GM23338 (cell line): ENCODE data around the gene CAPN7. TPM values are rescaled to one million over a fixed set of nuclear protein-coding genes. Genes with fewer than 3 reads are reported as not detected.

Source experiments
- ATAC-seq: fragments of 200-7000 bp; cut with Tn5 transposase; 3 replicates; pipeline ENCODE4 v1.9.1; 2020
- DNase-seq: peaks from one replicate; pipeline ENCODE4 v3.0.0-alpha.2; 2015; ENCODE audit warnings: low spot score
- H2AFZ ChIP-seq: fragments of 200-600 bp; sonication (generic); 2 replicates; pipeline ENCODE4 v1.8.0; 2016; ENCODE audit warnings: antibody characterized with exemption, mild to moderate bottlenecking, moderate library complexity
- H3F3A ChIP-seq: fragments of 200-600 bp; sonication (generic); replicated peaks from 2 replicates; pipeline ENCODE4 v1.8.0; 2017; ENCODE audit warnings: antibody characterized with exemption, mixed run types, low read depth
- H3K27ac ChIP-seq: fragments of 200-600 bp; sonication (generic); 2 replicates; pipeline ENCODE4 v1.6.1; 2016; ENCODE audit warnings: low read depth
- H3K27me3 ChIP-seq: fragments of 200-600 bp; sonication (generic); 2 replicates; pipeline ENCODE4 v1.8.0; 2016; ENCODE audit warnings: mild to moderate bottlenecking, mixed run types, moderate library complexity; ENCODE audit not compliant: insufficient read depth
- H3K36me3 ChIP-seq: fragments of 200-600 bp; sonication (generic); 2 replicates; pipeline ENCODE4 v1.8.0; 2016; ENCODE audit warnings: mild to moderate bottlenecking; ENCODE audit not compliant: insufficient read depth
- H3K4me1 ChIP-seq: fragments of 200-600 bp; sonication (generic); 2 replicates; pipeline ENCODE4 v1.8.0; 2016; ENCODE audit warnings: mild to moderate bottlenecking, moderate library complexity; ENCODE audit not compliant: insufficient read depth
- H3K4me2 ChIP-seq: fragments of 200-600 bp; sonication (generic); 2 replicates; pipeline ENCODE4 v1.7.1; 2017; ENCODE audit warnings: mixed run types
- H3K4me3 ChIP-seq: fragments of 200-600 bp; sonication (generic); 2 replicates; pipeline ENCODE4 v1.6.1; 2016; ENCODE audit warnings: mixed run types
- H3K79me2 ChIP-seq: fragments of 200-600 bp; sonication (generic); replicated peaks from 2 replicates; pipeline ENCODE4 v1.8.0; 2017; ENCODE audit warnings: mild to moderate bottlenecking; ENCODE audit not compliant: insufficient read depth
- H3K9me2 ChIP-seq: fragments of 200-600 bp; sonication (generic); 2 replicates; pipeline ENCODE4 v1.8.0; 2017; ENCODE audit not compliant: insufficient read depth
- H4K20me1 ChIP-seq: fragments of 200-600 bp; sonication (generic); replicated peaks from 2 replicates; pipeline ENCODE4 v1.8.0; 2017; ENCODE audit warnings: mild to moderate bottlenecking; ENCODE audit not compliant: insufficient read depth
- H3K27ac Mint-ChIP-seq: 2 replicates; pipeline ENCODE4 v1.8.0; 2020; ENCODE audit warnings: inconsistent platforms, mild to moderate bottlenecking, moderate library complexity, mixed read lengths
- H3K27me3 Mint-ChIP-seq: 3 replicates; pipeline ENCODE4 v1.8.0; 2022; ENCODE audit warnings: low read depth, mild to moderate bottlenecking, moderate library complexity, mixed read lengths, inconsistent platforms; ENCODE audit not compliant: insufficient read depth, poor library complexity
- H3K36me3 Mint-ChIP-seq: 3 replicates; pipeline ENCODE4 v1.8.0; 2021; ENCODE audit warnings: low read depth, mild to moderate bottlenecking, inconsistent platforms, moderate library complexity, mixed read lengths
- H3K4me1 Mint-ChIP-seq: 3 replicates; pipeline ENCODE4 v1.8.0; 2020; ENCODE audit warnings: mild to moderate bottlenecking, inconsistent platforms, mixed read lengths
- H3K4me3 Mint-ChIP-seq: 3 replicates; pipeline ENCODE4 v1.8.0; 2021; ENCODE audit warnings: moderate library complexity, mild to moderate bottlenecking, inconsistent platforms, mixed read lengths
- H3K9me3 Mint-ChIP-seq: 3 replicates; pipeline ENCODE4 v1.8.0; 2020; ENCODE audit warnings: moderate library complexity, mild to moderate bottlenecking, inconsistent platforms, mixed read lengths
- CREB1 ChIP-seq: fragments of 250-450 bp; sonication (Bioruptor Pico); IDR thresholded peaks from 2 replicates; pipeline ENCODE4 v1.5.0; 2020; ENCODE audit warnings: low read depth, mild to moderate bottlenecking, moderate library complexity
- EZH2phosphoT487 ChIP-seq: fragments of 200-600 bp; sonication (generic); IDR thresholded peaks from one replicate; pipeline ENCODE4 v1.8.1; 2018; ENCODE audit warnings: antibody characterized with exemption; ENCODE audit not compliant: unreplicated experiment
- JUNB ChIP-seq: IDR thresholded peaks from one replicate; pipeline ENCODE4 v1.6.1; 2016; ENCODE audit warnings: antibody characterized with exemption; ENCODE audit not compliant: unreplicated experiment
- NANOG ChIP-seq: IDR thresholded peaks from 2 replicates; pipeline ENCODE4 v1.6.1; 2016; ENCODE audit warnings: antibody characterized with exemption, borderline replicate concordance
- POLR2AphosphoS5 ChIP-seq: IDR thresholded peaks from 2 replicates; pipeline ENCODE4 v1.6.1; 2016; ENCODE audit warnings: antibody characterized with exemption, low read depth
- STAT1 ChIP-seq: IDR thresholded peaks from one replicate; pipeline ENCODE4 v1.6.1; 2016; ENCODE audit warnings: antibody characterized with exemption; ENCODE audit not compliant: unreplicated experiment
- ZNF114 ChIP-seq: fragments of 250-450 bp; sonication (Bioruptor Pico); IDR thresholded peaks from 2 replicates; pipeline ENCODE4 v1.5.0; 2020; ENCODE audit warnings: mild to moderate bottlenecking, moderate library complexity
- polyA plus RNA-seq: library from polyadenylated mRNA; unstranded; fragments of >200 nt; fragmentation: Nextera tagmentation; extraction: Ambion mirVana; gene quantifications from 2 replicates; pipeline ENCODE4 v1.2.1, GENCODE V29; 2016
- total RNA-seq: library from RNA; depleted of rRNA; stranded (reverse); fragments of >200 nt; shearing (Covaris generic); gene quantifications from 2 replicates; pipeline ENCODE4 v1.2.3, GENCODE V29; 2014
- TF ChIP-seq, protein P1 (sequence below): IDR thresholded peaks from 2 replicates; pipeline ENCODE4 v1.6.1; 2016; ENCODE audit warnings: antibody characterized with exemption
- TF ChIP-seq, protein P2 (sequence below): IDR thresholded peaks from one replicate; pipeline ENCODE4 v1.6.1; 2018; ENCODE audit warnings: antibody characterized with exemption; ENCODE audit not compliant: unreplicated experiment
- TF ChIP-seq, protein P3 (sequence below): fragments of 250-450 bp; sonication (Bioruptor Pico); IDR thresholded peaks from 2 replicates; pipeline ENCODE4 v1.5.0; 2020; ENCODE audit warnings: mild to moderate bottlenecking, moderate library complexity

The CAPN7 gene
- total and polyA plus RNA-seq, 2 experiments from 2014 or later = 9.9 to 18.1 TPM

DNA sequence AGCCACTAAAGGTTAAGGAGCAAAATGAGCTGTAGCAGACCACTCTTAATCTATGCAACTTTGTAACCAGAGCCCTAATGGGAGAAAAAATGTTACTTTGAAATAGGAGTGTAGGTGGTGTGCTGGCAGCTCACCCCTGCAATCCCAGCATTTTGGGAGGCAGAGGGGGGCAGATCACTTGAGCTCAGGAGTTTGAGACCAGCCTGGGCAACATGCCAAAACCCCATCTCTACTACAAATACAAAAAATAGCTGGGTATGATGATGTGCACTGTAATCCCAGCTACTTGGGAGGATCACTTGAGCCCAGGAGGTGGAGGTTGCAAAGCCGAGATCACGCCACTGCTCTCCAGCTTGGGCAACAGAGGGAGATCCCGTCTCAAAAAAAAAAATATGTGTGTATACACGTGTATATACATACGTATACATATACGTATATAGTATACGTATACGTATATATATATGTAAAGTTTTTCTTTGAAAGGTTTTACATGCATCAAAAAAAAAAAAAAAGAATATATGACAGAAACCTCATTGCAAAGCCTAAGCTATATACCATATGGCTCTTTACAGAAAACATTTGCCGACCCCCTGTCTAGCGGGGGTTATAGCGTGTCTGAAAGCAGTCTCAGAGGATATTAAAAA is 15.7 kb downstream of the CAPN7 start:
- DNase-seq (no peak), ATAC-seq (no peak)
- H3K27ac ChIP-seq = no peak overlapping the region
- peaks cover 29% of the 10 kb centered on the region for H3K36me3 ChIP-seq
- no peaks in the 10 kb centered on the region for H3K79me2 ChIP-seq
- no peaks in the 10 kb centered on the region for H3K27me3 ChIP-seq
- H3K4me3 Mint-ChIP-seq = no peak overlapping the region
- no peaks in the 10 kb centered on the region for H3K9me3 Mint-ChIP-seq
- H3F3A ChIP-seq = no peaks in the 10 kb centered on the region
- no peak overlapping the region for H3K4me2 ChIP-seq
- no peaks in the 10 kb centered on the region for H3K9me2 ChIP-seq
- TF ChIP-seq STAT1 = no peak
- H3K27ac Mint-ChIP-seq = no peak overlapping the region
- H2AFZ ChIP-seq = no peak overlapping the region
- H4K20me1 ChIP-seq = no peaks in the 10 kb centered on the region; the same call in 1 of the 2 replicates
- H3K4me1 ChIP-seq = no peaks in the 10 kb centered on the region
- no peak overlapping the region for H3K4me3 ChIP-seq
- peaks cover 7% of the 10 kb centered on the region; the same call in 2 of the 3 replicates for H3K4me1 Mint-ChIP-seq
- no peaks in the 10 kb centered on the region for H3K27me3 Mint-ChIP-seq
- peaks cover 31% of the 10 kb centered on the region for H3K36me3 Mint-ChIP-seq

DNA sequence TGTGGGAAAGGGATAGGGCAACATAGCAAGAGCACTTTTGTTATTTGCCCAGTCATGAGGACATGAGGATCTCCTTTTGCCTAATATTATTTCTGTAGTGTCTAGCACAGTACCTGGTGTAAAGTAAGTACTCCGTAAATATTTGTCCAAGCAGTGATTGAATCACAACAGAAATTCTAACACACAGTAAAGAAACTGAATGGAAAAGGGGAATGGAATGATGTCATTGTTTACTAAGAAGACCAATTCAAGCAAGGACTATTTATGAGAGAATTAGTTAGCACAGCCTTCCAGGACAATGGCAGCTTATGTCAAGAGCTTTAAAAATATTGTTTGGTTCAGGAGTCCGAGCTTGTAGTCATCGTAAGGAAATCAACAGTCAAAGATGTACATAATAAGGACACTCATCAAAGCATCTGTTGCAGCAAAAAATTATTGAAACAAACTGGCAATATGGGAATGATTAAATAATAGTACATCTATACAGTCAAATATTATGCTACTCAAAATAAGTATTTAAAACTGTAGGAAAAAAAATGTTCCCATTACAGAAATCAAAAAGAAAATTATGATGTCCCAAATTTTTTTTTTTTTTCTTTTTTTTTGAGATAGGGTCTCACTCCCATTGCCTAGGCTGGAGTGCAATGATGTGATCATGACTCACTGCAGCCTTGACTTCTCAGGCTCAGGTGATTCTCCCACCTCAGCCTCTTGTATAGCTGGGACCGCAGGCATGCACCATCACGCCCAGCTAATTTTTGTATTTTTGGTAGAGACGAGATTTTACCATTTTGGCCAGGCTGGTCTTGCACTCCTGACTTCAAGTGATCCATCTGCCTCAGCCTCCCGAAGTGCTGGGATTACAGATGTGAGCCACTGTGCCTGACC is 17.9 kb downstream of the CAPN7 start:
- Mint-ChIP-seq H3K27ac (no peak overlapping the region), H3K27me3 (no peaks in the 10 kb centered on the region), H3K36me3 (peaks cover 22% of the 10 kb centered on the region), H3K4me3 (no peak overlapping the region), H3K9me3 (no peaks in the 10 kb centered on the region), H3K4me1 (no peaks in the 10 kb centered on the region)
- peaks cover 15% of the 10 kb centered on the region; the same call in 1 of the 2 replicates for H3K36me3 ChIP-seq
- no peak for DNase-seq
- H4K20me1 ChIP-seq = no peaks in the 10 kb centered on the region
- no peaks in the 10 kb centered on the region for H3K4me1 ChIP-seq
- no peak overlapping the region for H3K4me2 ChIP-seq
- no peaks in the 10 kb centered on the region for H3K79me2 ChIP-seq
- H3K9me2 ChIP-seq = no peaks in the 10 kb centered on the region
- no peak overlapping the region for H3K27ac ChIP-seq
- no peaks in the 10 kb centered on the region for H3K27me3 ChIP-seq
- ATAC-seq = no peak
- H3K4me3 ChIP-seq = no peak overlapping the region
- no peak overlapping the region for H2AFZ ChIP-seq
- no peaks in the 10 kb centered on the region for H3F3A ChIP-seq
- no peak for TF ChIP-seq JUNB
- no peak for TF ChIP-seq NANOG
- TF ChIP-seq EZH2phosphoT487 = no peak
- TF ChIP-seq CREB1 (CRISPR knock-in tag) = no peak
- TF ChIP-seq, protein P1, sequence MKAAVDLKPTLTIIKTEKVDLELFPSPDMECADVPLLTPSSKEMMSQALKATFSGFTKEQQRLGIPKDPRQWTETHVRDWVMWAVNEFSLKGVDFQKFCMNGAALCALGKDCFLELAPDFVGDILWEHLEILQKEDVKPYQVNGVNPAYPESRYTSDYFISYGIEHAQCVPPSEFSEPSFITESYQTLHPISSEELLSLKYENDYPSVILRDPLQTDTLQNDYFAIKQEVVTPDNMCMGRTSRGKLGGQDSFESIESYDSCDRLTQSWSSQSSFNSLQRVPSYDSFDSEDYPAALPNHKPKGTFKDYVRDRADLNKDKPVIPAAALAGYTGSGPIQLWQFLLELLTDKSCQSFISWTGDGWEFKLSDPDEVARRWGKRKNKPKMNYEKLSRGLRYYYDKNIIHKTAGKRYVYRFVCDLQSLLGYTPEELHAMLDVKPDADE = no peak
- TF ChIP-seq, protein P2, sequence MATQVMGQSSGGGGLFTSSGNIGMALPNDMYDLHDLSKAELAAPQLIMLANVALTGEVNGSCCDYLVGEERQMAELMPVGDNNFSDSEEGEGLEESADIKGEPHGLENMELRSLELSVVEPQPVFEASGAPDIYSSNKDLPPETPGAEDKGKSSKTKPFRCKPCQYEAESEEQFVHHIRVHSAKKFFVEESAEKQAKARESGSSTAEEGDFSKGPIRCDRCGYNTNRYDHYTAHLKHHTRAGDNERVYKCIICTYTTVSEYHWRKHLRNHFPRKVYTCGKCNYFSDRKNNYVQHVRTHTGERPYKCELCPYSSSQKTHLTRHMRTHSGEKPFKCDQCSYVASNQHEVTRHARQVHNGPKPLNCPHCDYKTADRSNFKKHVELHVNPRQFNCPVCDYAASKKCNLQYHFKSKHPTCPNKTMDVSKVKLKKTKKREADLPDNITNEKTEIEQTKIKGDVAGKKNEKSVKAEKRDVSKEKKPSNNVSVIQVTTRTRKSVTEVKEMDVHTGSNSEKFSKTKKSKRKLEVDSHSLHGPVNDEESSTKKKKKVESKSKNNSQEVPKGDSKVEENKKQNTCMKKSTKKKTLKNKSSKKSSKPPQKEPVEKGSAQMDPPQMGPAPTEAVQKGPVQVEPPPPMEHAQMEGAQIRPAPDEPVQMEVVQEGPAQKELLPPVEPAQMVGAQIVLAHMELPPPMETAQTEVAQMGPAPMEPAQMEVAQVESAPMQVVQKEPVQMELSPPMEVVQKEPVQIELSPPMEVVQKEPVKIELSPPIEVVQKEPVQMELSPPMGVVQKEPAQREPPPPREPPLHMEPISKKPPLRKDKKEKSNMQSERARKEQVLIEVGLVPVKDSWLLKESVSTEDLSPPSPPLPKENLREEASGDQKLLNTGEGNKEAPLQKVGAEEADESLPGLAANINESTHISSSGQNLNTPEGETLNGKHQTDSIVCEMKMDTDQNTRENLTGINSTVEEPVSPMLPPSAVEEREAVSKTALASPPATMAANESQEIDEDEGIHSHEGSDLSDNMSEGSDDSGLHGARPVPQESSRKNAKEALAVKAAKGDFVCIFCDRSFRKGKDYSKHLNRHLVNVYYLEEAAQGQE = no peak
- TF ChIP-seq ZNF114 (CRISPR knock-in tag) = no peak
- no peak for TF ChIP-seq POLR2AphosphoS5
- TF ChIP-seq, protein P3, sequence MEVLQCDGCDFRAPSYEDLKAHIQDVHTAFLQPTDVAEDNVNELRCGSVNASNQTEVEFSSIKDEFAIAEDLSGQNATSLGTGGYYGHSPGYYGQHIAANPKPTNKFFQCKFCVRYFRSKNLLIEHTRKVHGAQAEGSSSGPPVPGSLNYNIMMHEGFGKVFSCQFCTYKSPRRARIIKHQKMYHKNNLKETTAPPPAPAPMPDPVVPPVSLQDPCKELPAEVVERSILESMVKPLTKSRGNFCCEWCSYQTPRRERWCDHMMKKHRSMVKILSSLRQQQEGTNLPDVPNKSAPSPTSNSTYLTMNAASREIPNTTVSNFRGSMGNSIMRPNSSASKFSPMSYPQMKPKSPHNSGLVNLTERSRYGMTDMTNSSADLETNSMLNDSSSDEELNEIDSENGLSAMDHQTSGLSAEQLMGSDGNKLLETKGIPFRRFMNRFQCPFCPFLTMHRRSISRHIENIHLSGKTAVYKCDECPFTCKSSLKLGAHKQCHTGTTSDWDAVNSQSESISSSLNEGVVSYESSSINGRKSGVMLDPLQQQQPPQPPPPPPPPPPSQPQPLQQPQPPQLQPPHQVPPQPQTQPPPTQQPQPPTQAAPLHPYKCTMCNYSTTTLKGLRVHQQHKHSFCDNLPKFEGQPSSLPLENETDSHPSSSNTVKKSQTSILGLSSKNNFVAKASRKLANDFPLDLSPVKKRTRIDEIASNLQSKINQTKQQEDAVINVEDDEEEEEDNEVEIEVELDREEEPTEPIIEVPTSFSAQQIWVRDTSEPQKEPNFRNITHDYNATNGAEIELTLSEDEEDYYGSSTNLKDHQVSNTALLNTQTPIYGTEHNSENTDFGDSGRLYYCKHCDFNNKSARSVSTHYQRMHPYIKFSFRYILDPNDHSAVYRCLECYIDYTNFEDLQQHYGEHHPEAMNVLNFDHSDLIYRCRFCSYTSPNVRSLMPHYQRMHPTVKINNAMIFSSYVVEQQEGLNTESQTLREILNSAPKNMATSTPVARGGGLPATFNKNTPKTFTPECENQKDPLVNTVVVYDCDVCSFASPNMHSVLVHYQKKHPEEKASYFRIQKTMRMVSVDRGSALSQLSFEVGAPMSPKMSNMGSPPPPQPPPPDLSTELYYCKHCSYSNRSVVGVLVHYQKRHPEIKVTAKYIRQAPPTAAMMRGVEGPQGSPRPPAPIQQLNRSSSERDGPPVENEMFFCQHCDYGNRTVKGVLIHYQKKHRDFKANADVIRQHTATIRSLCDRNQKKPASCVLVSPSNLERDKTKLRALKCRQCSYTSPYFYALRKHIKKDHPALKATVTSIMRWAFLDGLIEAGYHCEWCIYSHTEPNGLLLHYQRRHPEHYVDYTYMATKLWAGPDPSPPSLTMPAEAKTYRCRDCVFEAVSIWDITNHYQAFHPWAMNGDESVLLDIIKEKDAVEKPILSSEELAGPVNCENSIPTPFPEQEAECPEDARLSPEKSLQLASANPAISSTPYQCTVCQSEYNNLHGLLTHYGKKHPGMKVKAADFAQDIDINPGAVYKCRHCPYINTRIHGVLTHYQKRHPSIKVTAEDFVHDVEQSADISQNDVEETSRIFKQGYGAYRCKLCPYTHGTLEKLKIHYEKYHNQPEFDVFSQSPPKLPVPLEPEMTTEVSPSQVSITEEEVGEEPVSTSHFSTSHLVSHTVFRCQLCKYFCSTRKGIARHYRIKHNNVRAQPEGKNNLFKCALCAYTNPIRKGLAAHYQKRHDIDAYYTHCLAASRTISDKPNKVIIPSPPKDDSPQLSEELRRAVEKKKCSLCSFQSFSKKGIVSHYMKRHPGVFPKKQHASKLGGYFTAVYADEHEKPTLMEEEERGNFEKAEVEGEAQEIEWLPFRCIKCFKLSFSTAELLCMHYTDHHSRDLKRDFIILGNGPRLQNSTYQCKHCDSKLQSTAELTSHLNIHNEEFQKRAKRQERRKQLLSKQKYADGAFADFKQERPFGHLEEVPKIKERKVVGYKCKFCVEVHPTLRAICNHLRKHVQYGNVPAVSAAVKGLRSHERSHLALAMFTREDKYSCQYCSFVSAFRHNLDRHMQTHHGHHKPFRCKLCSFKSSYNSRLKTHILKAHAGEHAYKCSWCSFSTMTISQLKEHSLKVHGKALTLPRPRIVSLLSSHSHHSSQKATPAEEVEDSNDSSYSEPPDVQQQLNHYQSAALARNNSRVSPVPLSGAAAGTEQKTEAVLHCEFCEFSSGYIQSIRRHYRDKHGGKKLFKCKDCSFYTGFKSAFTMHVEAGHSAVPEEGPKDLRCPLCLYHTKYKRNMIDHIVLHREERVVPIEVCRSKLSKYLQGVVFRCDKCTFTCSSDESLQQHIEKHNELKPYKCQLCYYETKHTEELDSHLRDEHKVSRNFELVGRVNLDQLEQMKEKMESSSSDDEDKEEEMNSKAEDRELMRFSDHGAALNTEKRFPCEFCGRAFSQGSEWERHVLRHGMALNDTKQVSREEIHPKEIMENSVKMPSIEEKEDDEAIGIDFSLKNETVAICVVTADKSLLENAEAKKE (CRISPR knock-in tag) = no peak
